Sciatic nerve (tissue), 2 donors: Measurements from ENCODE around the gene BCAS1. TPM values are rescaled to one million over a fixed set of nuclear protein-coding genes. Genes with fewer than 3 reads are reported as not detected.

ENCODE experiments used
- ATAC-seq: fragments of 200-7000 bp; cut with Tn5 transposase; one replicate; pipeline ENCODE4 v1.9.1; 2020; ENCODE audit warnings: mild to moderate bottlenecking, moderate library complexity
- DNase-seq: peaks from one replicate; pipeline ENCODE4 v3.0.0-alpha.2; 2020; ENCODE audit warnings: low spot score
- intact Hi-C: fragments of 100-400 bp; cut with DNase I; formaldehyde crosslinking; loops from one replicate; pipeline ENCODE4 v1.14.2; 2022
- microRNA-seq: library from miRNA; unstranded; fragments of <30 nt; microRNA quantifications from one replicate; pipeline ENCODE4 v1.2.0, GENCODE V29; 2020
- total RNA-seq: library from RNA; stranded (reverse); fragmentation: NEBNext Ultra II Directional; extraction: Animal tissue kit (Norgen Biotek cat#: 25700); gene quantifications from one replicate; pipeline ENCODE4 v1.2.1, GENCODE V29; 2021
- donor health status: DM: no; HTN: no; CAD: no.
- donor health status: DM: no; HTN: no; CAD: no.

BCAS1 gene
- total RNA-seq, 1 donor from 2014 or later = 117 TPM

GRCh38 chr20:53894707-53895384 lies 175.5 kb downstream of the BCAS1 start:
- intact Hi-C loops = no loop called here
- DNase-seq = no peak
- ATAC-seq = no peak

Small RNA genes within 50 kb of the gene (microRNA-seq; reads per million reads assigned to microRNA genes)
- not detected for gene MIR4756

Other genes with a start within 250 kb of the BCAS1 start
- not detected for gene CYP24A1, start 103.4 kb upstream of the BCAS1 start, total RNA-seq
- gene PFDN4, start 137.5 kb upstream of the BCAS1 start, total RNA-seq = 26.3 TPM